WTC11 (cell line): Measurements from ENCODE around the gene HGS. TPM values are rescaled to one million over a fixed set of nuclear protein-coding genes. Genes with fewer than 3 reads are reported as not detected.

Experiments
- ATAC-seq: fragments of 200-7000 bp; cut with Tn5 transposase; 2 replicates; pipeline ENCODE4 v1.10.0; 2021; ENCODE audit warnings: mild to moderate bottlenecking, moderate library complexity
- CTCF ChIA-PET: fragments of 300-600 bp; sonication (Branson Sonifier 250); formaldehyde crosslinking; loops from one replicate; lab custom pipeline; 2021; ENCODE audit warnings: antibody characterized with exemption; lab: Charles Lee
- POLR2A ChIA-PET: fragments of 350-600 bp; sonication (Branson Sonifier 250); formaldehyde crosslinking; loops from one replicate; lab custom pipeline; 2021; ENCODE audit warnings: antibody characterized with exemption; lab: Charles Lee
- DNase-seq: peaks from one replicate; pipeline ENCODE4 v3.0.0; 2021; ENCODE audit warnings: low spot score
- H3K27ac Mint-ChIP-seq: 2 replicates; pipeline ENCODE4 v1.8.0; 2021; ENCODE audit warnings: mixed read lengths
- H3K27me3 Mint-ChIP-seq: 2 replicates; pipeline ENCODE4 v1.8.0; 2021; ENCODE audit warnings: low read depth, mild to moderate bottlenecking, moderate library complexity, mixed read lengths
- H3K36me3 Mint-ChIP-seq: 2 replicates; pipeline ENCODE4 v1.8.0; 2021; ENCODE audit warnings: mixed read lengths
- H3K4me1 Mint-ChIP-seq: 2 replicates; pipeline ENCODE4 v1.8.0; 2022; ENCODE audit warnings: mixed read lengths
- H3K4me3 Mint-ChIP-seq: 2 replicates; pipeline ENCODE4 v1.8.0; 2021; ENCODE audit warnings: mild to moderate bottlenecking, moderate library complexity, mixed read lengths
- H3K9me3 Mint-ChIP-seq: 2 replicates; pipeline ENCODE4 v1.8.0; 2021; ENCODE audit warnings: mixed read lengths
- EMX1 ChIP-seq: fragments of 250-450 bp; sonication (Bioruptor Pico); IDR thresholded peaks from 2 replicates; pipeline ENCODE4 v1.8.0; 2021; ENCODE audit warnings: mild to moderate bottlenecking
- FOXP1 ChIP-seq: sonication (generic); formaldehyde crosslinking; IDR thresholded peaks from 2 replicates; pipeline ENCODE4 v1.8.0; 2022; ENCODE audit warnings: missing genetic modification reagents, mild to moderate bottlenecking, moderate library complexity, borderline replicate concordance
- IRF2 ChIP-seq: sonication (generic); formaldehyde crosslinking; IDR thresholded peaks from 2 replicates; pipeline ENCODE4 v1.8.0; 2022; ENCODE audit warnings: low read depth, missing genetic modification reagents, borderline replicate concordance
- NFATC4 ChIP-seq: fragments of 250-450 bp; sonication (Bioruptor Pico); IDR thresholded peaks from 2 replicates; pipeline ENCODE4 v1.9.0; 2021; ENCODE audit warnings: mild to moderate bottlenecking
- OVOL2 ChIP-seq: fragments of 250-450 bp; sonication (Bioruptor Pico); IDR thresholded peaks from 2 replicates; pipeline ENCODE4 v1.9.0; 2021; ENCODE audit warnings: mild to moderate bottlenecking, borderline replicate concordance
- PRRX2 ChIP-seq: fragments of 250-450 bp; sonication (Bioruptor Pico); IDR thresholded peaks from 2 replicates; pipeline ENCODE4 v1.8.0; 2021; ENCODE audit warnings: mild to moderate bottlenecking
- RORB ChIP-seq: fragments of 250-450 bp; sonication (Bioruptor Pico); IDR thresholded peaks from 2 replicates; pipeline ENCODE4 v1.9.0; 2021; ENCODE audit warnings: mild to moderate bottlenecking
- SMAD4 ChIP-seq: sonication (generic); formaldehyde crosslinking; IDR thresholded peaks from 2 replicates; pipeline ENCODE4 v1.8.0; 2022; ENCODE audit warnings: mild to moderate bottlenecking, missing genetic modification reagents
- TP53 ChIP-seq: sonication (generic); formaldehyde crosslinking; IDR thresholded peaks from 2 replicates; pipeline ENCODE4 v1.8.1; 2023; ENCODE audit warnings: mild to moderate bottlenecking, missing genetic modification reagents
- ZNF138 ChIP-seq: sonication (generic); formaldehyde crosslinking; conservative IDR thresholded peaks from 2 replicates; pipeline ENCODE4 v1.8.1; 2022; ENCODE audit warnings: mild to moderate bottlenecking, moderate library complexity, missing genetic modification reagents
- ZNF232 ChIP-seq: sonication (generic); formaldehyde crosslinking; IDR thresholded peaks from 2 replicates; pipeline ENCODE4 v1.8.0; 2022; ENCODE audit warnings: mild to moderate bottlenecking, missing genetic modification reagents
- ZNF263 ChIP-seq: sonication (generic); formaldehyde crosslinking; IDR thresholded peaks from 2 replicates; pipeline ENCODE4 v1.8.1; 2022; ENCODE audit warnings: low read depth, mild to moderate bottlenecking, moderate library complexity, missing genetic modification reagents
- ZNF396 ChIP-seq: fragments of 250-450 bp; sonication (Bioruptor Pico); IDR thresholded peaks from 2 replicates; pipeline ENCODE4 v1.8.0; 2021; ENCODE audit warnings: mild to moderate bottlenecking, moderate library complexity, borderline replicate concordance
- total RNA-seq: library from RNA; stranded (reverse); gene quantifications from 3 replicates; pipeline ENCODE4 v1.2.3, GENCODE V29; 2021
- TF ChIP-seq, protein P1 (sequence below): sonication (generic); formaldehyde crosslinking; IDR thresholded peaks from 2 replicates; pipeline ENCODE4 v1.8.1; 2023; ENCODE audit warnings: mild to moderate bottlenecking, missing genetic modification reagents, moderate library complexity
- TF ChIP-seq, protein P2 (sequence below): sonication (generic); formaldehyde crosslinking; conservative IDR thresholded peaks from 2 replicates; pipeline ENCODE4 v1.8.1; 2022; ENCODE audit warnings: mild to moderate bottlenecking, missing genetic modification reagents
- TF ChIP-seq, protein P3 (sequence below): sonication (generic); formaldehyde crosslinking; IDR thresholded peaks from 2 replicates; pipeline ENCODE4 v1.8.1; 2023; ENCODE audit warnings: mild to moderate bottlenecking, missing genetic modification reagents, borderline replicate concordance
- TF ChIP-seq, protein P4 (sequence below): sonication (generic); formaldehyde crosslinking; IDR thresholded peaks from 2 replicates; pipeline ENCODE4 v1.8.0; 2023; ENCODE audit warnings: missing genetic modification reagents
- TF ChIP-seq, protein P5 (sequence below): sonication (generic); formaldehyde crosslinking; IDR thresholded peaks from 2 replicates; pipeline ENCODE4 v1.8.1; 2022; ENCODE audit warnings: missing genetic modification reagents, borderline replicate concordance
- TF ChIP-seq, protein P6 (sequence below): fragments of 250-450 bp; sonication (Bioruptor Pico); IDR thresholded peaks from 2 replicates; pipeline ENCODE4 v1.9.0; 2021; ENCODE audit warnings: mild to moderate bottlenecking, borderline replicate concordance
- TF ChIP-seq, protein P7 (sequence below): fragments of 250-450 bp; sonication (Bioruptor Pico); conservative IDR thresholded peaks from 2 replicates; pipeline ENCODE4 v1.9.0; 2021; ENCODE audit warnings: mild to moderate bottlenecking
- TF ChIP-seq, protein P8 (sequence below): fragments of 250-450 bp; sonication (Bioruptor Pico); IDR thresholded peaks from 2 replicates; pipeline ENCODE4 v1.8.0; 2021; ENCODE audit warnings: mild to moderate bottlenecking

HGS gene
- total RNA-seq, 1 experiment from 2014 or later: 113 TPM

DNA sequence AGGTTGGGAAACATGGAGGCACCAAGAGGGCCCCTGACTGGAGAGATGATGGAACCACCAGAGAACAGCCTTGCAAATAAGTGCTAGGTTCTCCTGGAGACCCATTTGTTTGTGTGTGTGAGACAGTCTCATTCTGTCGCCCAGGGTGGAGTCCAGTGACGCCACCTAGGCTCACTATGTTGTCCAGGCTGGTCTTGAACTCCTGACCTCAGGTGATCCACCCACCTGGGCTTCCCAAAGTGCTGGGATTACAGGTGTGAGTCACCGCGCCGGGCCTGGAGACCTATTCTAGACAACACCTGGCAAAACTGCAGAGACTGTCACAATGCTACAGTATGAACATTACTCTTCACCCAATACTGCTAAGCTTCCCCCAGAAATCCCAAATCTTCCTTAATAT is 48.4 kb upstream of the HGS start:
- ChIA-PET CTCF (no interaction called here), POLR2A (no interaction called here)
- ATAC-seq (no peak), DNase-seq (no peak)
- 0 out of 2 replicates have a peak, but pooled peaks cover 3% of the 10 kb centered on the region for H3K9me3 Mint-ChIP-seq
- H3K27me3 Mint-ChIP-seq: no peaks in the 10 kb centered on the region
- TF ChIP-seq FOXP1 (no peak), ZNF396 (CRISPR knock-in tag) (no peak), NFATC4 (no peak), PRRX2 (no peak), TP53 (CRISPR knock-in tag) (no peak), IRF2 (no peak), ZNF138 (CRISPR knock-in tag) (no peak), SMAD4 (CRISPR knock-in tag) (no peak), ZNF232 (CRISPR knock-in tag) (no peak), ZNF263 (no peak)
- TF ChIP-seq, protein P1, sequence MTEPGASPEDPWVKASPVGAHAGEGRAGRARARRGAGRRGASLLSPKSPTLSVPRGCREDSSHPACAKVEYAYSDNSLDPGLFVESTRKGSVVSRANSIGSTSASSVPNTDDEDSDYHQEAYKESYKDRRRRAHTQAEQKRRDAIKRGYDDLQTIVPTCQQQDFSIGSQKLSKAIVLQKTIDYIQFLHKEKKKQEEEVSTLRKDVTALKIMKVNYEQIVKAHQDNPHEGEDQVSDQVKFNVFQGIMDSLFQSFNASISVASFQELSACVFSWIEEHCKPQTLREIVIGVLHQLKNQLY (CRISPR knock-in tag): no peak
- TF ChIP-seq, protein P2, sequence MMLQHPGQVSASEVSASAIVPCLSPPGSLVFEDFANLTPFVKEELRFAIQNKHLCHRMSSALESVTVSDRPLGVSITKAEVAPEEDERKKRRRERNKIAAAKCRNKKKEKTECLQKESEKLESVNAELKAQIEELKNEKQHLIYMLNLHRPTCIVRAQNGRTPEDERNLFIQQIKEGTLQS (CRISPR knock-in tag): no peak
- TF ChIP-seq, protein P3, sequence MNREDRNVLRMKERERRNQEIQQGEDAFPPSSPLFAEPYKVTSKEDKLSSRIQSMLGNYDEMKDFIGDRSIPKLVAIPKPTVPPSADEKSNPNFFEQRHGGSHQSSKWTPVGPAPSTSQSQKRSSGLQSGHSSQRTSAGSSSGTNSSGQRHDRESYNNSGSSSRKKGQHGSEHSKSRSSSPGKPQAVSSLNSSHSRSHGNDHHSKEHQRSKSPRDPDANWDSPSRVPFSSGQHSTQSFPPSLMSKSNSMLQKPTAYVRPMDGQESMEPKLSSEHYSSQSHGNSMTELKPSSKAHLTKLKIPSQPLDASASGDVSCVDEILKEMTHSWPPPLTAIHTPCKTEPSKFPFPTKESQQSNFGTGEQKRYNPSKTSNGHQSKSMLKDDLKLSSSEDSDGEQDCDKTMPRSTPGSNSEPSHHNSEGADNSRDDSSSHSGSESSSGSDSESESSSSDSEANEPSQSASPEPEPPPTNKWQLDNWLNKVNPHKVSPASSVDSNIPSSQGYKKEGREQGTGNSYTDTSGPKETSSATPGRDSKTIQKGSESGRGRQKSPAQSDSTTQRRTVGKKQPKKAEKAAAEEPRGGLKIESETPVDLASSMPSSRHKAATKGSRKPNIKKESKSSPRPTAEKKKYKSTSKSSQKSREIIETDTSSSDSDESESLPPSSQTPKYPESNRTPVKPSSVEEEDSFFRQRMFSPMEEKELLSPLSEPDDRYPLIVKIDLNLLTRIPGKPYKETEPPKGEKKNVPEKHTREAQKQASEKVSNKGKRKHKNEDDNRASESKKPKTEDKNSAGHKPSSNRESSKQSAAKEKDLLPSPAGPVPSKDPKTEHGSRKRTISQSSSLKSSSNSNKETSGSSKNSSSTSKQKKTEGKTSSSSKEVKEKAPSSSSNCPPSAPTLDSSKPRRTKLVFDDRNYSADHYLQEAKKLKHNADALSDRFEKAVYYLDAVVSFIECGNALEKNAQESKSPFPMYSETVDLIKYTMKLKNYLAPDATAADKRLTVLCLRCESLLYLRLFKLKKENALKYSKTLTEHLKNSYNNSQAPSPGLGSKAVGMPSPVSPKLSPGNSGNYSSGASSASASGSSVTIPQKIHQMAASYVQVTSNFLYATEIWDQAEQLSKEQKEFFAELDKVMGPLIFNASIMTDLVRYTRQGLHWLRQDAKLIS (CRISPR knock-in tag): no peak
- TF ChIP-seq, protein P4, sequence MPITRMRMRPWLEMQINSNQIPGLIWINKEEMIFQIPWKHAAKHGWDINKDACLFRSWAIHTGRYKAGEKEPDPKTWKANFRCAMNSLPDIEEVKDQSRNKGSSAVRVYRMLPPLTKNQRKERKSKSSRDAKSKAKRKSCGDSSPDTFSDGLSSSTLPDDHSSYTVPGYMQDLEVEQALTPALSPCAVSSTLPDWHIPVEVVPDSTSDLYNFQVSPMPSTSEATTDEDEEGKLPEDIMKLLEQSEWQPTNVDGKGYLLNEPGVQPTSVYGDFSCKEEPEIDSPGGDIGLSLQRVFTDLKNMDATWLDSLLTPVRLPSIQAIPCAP (CRISPR knock-in tag): no peak
- TF ChIP-seq, protein P5, sequence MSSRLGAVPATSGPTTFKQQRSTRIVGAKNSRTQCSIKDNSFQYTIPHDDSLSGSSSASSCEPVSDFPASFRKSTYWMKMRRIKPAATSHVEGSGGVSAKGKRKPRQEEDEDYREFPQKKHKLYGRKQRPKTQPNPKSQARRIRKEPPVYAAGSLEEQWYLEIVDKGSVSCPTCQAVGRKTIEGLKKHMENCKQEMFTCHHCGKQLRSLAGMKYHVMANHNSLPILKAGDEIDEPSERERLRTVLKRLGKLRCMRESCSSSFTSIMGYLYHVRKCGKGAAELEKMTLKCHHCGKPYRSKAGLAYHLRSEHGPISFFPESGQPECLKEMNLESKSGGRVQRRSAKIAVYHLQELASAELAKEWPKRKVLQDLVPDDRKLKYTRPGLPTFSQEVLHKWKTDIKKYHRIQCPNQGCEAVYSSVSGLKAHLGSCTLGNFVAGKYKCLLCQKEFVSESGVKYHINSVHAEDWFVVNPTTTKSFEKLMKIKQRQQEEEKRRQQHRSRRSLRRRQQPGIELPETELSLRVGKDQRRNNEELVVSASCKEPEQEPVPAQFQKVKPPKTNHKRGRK (CRISPR knock-in tag): no peak
- peaks cover 10% of the 10 kb centered on the region for H3K4me1 Mint-ChIP-seq
- peak overlapping the region; percentile 95 for H3K4me3 Mint-ChIP-seq
- H3K36me3 Mint-ChIP-seq: peaks cover 9% of the 10 kb centered on the region
- H3K27ac Mint-ChIP-seq: peak overlapping the region; percentile 99; the same call in 1 of the 2 replicates

DNA sequence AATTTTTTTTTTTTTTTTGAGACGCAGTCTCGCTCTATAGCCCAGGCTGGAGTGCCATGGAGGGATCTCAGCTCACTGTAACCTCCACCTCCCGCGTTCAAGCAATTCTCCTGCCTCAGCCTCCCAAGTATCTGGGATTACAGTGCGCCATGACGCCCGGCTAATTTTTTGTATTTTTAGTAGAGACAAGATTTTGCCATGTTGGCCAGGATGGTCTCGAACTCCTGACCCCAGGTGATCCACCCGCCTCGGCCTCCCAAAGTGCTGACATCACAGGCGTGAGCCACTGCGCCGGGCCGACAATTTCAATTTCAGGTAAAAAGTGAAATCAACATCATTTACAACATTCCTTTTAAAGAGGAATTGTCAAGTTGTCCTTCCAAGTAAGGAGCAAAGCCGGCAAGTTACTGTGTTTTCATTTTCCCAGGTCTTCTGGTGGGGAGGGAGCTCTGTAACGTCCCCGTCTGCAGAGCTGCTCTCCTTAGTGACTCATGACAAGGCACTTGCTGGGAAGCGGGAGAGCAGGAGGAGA is 47.8 kb upstream of the HGS start:
- DNase-seq (no peak), ATAC-seq (peak; percentile 34; the same call in 1 of the 2 replicates)
- ChIA-PET CTCF (interaction anchor here (0.9 to 1.2 kb wide), 2 partner anchors 32 to 83 kb away, joined by 3 to 4 read pairs; no protein-coding TSS in a partner anchor), POLR2A (no interaction called here)
- H3K36me3 Mint-ChIP-seq: peaks cover 9% of the 10 kb centered on the region
- peak overlapping the region; percentile 99 for H3K27ac Mint-ChIP-seq
- H3K27me3 Mint-ChIP-seq: no peaks in the 10 kb centered on the region
- 0 out of 2 replicates have a peak, but pooled peaks cover 3% of the 10 kb centered on the region for H3K9me3 Mint-ChIP-seq
- peak overlapping the region; percentile 95 for H3K4me3 Mint-ChIP-seq
- H3K4me1 Mint-ChIP-seq: peaks cover 10% of the 10 kb centered on the region
- no peak for TF ChIP-seq RORB (CRISPR knock-in tag)
- TF ChIP-seq, protein P6, sequence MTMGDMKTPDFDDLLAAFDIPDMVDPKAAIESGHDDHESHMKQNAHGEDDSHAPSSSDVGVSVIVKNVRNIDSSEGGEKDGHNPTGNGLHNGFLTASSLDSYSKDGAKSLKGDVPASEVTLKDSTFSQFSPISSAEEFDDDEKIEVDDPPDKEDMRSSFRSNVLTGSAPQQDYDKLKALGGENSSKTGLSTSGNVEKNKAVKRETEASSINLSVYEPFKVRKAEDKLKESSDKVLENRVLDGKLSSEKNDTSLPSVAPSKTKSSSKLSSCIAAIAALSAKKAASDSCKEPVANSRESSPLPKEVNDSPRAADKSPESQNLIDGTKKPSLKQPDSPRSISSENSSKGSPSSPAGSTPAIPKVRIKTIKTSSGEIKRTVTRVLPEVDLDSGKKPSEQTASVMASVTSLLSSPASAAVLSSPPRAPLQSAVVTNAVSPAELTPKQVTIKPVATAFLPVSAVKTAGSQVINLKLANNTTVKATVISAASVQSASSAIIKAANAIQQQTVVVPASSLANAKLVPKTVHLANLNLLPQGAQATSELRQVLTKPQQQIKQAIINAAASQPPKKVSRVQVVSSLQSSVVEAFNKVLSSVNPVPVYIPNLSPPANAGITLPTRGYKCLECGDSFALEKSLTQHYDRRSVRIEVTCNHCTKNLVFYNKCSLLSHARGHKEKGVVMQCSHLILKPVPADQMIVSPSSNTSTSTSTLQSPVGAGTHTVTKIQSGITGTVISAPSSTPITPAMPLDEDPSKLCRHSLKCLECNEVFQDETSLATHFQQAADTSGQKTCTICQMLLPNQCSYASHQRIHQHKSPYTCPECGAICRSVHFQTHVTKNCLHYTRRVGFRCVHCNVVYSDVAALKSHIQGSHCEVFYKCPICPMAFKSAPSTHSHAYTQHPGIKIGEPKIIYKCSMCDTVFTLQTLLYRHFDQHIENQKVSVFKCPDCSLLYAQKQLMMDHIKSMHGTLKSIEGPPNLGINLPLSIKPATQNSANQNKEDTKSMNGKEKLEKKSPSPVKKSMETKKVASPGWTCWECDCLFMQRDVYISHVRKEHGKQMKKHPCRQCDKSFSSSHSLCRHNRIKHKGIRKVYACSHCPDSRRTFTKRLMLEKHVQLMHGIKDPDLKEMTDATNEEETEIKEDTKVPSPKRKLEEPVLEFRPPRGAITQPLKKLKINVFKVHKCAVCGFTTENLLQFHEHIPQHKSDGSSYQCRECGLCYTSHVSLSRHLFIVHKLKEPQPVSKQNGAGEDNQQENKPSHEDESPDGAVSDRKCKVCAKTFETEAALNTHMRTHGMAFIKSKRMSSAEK (CRISPR knock-in tag): no peak
- TF ChIP-seq EMX1 (CRISPR knock-in tag): no peak
- TF ChIP-seq, protein P7, sequence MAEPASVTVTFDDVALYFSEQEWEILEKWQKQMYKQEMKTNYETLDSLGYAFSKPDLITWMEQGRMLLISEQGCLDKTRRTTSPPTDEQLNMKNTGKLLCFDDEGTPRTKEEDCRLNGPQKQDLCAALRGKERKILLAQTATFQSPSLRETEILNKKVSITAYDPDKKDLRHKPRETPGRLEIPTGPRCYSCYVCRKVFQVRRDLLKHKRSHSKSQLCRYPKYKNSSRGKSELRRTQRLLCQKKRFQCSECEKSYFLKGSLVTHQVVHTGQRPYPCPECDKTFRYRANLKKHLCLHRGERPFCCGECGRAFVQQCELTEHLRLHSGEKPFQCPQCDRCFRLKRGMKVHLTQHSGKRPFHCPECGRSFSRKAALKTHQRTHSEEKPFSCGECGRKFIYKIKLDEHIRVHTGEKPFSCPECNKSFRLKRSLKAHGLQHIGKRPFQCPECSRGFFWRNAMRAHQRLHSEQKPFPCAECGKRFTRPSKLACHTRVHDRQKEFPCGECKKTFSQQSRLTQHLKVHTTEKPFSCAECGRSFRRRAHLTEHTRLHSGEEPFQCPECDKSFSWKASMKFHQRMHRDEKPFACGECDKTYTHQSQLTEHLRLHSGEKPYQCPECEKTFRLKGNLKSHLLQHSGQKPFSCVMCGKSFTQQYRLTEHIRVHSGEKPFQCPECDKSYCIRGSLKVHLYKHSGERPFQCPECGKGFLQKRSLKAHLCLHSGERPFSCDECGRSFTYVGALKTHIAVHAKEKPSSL (CRISPR knock-in tag): no peak
- no peak for TF ChIP-seq OVOL2
- TF ChIP-seq, protein P8, sequence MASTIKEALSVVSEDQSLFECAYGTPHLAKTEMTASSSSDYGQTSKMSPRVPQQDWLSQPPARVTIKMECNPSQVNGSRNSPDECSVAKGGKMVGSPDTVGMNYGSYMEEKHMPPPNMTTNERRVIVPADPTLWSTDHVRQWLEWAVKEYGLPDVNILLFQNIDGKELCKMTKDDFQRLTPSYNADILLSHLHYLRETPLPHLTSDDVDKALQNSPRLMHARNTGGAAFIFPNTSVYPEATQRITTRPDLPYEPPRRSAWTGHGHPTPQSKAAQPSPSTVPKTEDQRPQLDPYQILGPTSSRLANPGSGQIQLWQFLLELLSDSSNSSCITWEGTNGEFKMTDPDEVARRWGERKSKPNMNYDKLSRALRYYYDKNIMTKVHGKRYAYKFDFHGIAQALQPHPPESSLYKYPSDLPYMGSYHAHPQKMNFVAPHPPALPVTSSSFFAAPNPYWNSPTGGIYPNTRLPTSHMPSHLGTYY (CRISPR knock-in tag): no peak
